Neural progenitor cell (in vitro differentiated cells): ENCODE measurements around the gene LRRC34.

ENCODE experiments used
- EZH2 ChIP-seq: fragments of 200-600 bp; sonication (generic); IDR thresholded peaks from 2 replicates; pipeline ENCODE4 v1.6.1; 2017; ENCODE audit warnings: antibody characterized with exemption, mild to moderate bottlenecking, moderate library complexity
- EZH2phosphoT487 ChIP-seq: fragments of 200-600 bp; sonication (generic); IDR thresholded peaks from 2 replicates; pipeline ENCODE4 v1.6.1; 2017; ENCODE audit warnings: antibody characterized with exemption
- TF ChIP-seq, protein P1 (sequence below): fragments of 200-600 bp; sonication (generic); IDR thresholded peaks from 2 replicates; pipeline ENCODE4 v1.5.1; 2017; ENCODE audit warnings: antibody characterized with exemption, mild to moderate bottlenecking

DNA sequence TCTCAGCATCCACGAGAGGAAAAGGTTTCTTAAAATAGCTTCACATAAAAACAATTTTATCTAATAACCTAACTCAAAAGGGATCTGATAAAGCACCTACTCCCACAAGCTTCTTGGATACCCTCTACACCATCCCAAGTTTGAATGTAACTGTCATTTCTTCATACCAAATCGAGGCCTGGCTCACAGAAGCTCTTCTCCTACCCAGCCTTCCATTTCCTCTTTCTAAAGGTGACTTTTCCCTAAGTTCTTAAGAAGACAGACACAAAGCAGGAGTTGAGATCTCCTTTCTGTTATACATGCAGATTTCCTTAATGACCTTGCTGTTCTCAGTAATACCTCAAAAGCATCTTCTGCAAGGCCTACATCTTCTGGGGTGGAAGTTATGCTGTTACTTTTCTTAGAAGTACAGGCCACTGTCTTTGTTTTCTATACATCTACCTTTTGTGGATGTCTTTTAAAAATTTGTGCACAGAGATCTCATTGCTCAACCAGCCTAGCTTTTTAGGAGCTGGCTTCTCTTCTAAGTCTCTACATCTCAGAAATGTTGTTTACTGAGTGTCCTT is 3.4 kb downstream of the LRRC34 start:
- TF ChIP-seq, protein P1, sequence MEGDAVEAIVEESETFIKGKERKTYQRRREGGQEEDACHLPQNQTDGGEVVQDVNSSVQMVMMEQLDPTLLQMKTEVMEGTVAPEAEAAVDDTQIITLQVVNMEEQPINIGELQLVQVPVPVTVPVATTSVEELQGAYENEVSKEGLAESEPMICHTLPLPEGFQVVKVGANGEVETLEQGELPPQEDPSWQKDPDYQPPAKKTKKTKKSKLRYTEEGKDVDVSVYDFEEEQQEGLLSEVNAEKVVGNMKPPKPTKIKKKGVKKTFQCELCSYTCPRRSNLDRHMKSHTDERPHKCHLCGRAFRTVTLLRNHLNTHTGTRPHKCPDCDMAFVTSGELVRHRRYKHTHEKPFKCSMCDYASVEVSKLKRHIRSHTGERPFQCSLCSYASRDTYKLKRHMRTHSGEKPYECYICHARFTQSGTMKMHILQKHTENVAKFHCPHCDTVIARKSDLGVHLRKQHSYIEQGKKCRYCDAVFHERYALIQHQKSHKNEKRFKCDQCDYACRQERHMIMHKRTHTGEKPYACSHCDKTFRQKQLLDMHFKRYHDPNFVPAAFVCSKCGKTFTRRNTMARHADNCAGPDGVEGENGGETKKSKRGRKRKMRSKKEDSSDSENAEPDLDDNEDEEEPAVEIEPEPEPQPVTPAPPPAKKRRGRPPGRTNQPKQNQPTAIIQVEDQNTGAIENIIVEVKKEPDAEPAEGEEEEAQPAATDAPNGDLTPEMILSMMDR: no peak
- TF ChIP-seq EZH2 (no peak), EZH2phosphoT487 (no peak)
